Measurements from ENCODE around the gene TMBIM6.

The TMBIM6 gene

DNA sequence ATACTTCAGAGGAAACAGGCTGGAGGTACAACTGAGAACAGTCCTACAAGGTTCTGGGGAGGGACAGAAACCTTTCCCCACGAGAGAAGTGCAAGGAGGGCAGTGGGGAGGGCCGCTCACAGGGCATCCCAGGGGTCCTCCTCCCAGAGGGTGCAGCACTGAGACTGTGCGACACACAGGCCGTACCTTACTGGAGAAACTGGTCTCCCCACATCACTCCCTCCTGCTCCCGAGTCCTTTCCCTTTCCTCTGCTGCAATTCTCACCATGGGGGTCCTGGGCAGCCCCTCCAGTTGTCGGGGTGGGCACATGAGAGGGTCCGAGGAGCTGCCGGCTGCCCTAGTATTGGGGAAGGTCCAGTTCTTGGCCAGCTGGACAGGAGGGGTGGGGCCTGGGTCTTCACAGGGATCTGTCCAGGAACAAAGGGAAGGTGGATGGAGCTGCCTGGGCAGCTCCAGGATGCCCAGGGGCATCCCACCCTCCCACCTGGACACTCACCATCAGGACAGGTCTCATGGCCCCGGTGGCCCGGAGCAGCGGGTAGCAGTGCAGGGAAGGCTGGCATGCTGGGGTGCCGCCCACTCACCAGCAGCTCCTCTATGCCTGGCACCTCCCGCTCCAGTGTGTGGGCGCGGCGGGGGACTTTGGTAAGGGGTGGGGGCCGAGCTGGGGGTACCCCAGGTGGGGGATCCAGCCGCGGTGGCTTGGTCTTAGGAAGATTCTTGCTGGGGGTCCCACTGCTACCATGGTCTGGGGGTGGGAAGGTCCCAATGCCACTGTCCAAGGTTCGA lies 51.0 kb downstream of the TMBIM6 start:
- TF ChIP-seq ZFX (IDR thresholded peaks at IDR 0.05) = no peak
- no peak for TF ChIP-seq CTCF (conservative IDR thresholded peaks at IDR 0.05)

DNA sequence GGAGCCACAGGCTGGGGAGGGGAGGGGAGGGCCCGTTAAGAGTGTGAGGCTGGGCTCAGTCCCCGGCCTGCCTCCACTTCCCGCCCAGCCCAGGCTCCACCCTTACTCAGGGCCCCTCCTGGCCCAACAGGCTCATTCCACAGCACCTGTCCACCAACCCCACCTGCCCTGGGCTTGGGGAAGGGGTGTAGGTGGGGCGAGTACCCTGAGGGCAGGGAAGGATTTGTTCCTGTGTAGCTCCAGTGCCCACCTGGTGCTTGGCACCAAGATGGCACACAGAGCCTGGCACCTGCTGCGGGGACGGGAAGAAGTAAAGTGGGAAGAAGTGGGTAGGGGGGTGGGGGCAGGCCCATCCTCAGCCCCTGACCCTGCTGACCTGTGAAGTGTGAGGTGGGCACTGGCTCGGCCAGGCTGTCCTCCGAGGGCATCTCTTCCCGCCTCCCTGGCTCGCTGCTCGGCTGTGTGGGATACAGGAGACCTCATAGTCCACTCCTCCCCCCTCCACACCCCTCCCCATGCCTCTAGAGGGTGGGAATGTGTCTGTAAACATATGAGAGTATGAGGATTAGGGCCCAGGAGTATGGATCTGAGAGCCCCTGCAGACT lies 51.7 kb downstream of the TMBIM6 start:
- no peak overlapping the region for H3K27ac ChIP-seq
- TF ChIP-seq CTCF (conservative IDR thresholded peaks at IDR 0.05) (no peak), ZFX (IDR thresholded peaks at IDR 0.05) (no peak)

More for the DNA sequence above, 51.0 kb downstream of the TMBIM6 start:
- no peak overlapping the region for H3K27ac ChIP-seq

DNA sequence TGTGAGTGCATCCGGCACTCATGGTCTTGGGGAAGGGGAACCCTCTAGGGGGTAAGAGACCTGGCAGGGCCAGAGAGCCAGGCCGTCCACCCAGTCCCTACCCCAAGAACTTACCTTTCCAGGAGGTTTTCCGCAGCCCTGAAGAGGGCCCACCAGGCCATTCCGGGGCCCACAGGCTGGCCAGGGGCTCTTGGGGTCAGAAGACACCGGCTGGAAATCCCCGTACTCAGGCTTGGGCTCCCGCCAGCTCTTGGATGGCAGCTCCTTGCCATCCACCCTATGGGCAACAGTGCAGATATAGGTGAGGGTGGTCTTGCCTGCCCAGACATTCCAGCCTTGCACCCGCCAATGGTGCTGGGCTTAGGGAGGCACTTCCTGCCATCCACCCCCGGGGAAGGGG lies 52.3 kb downstream of the TMBIM6 start:
- TF ChIP-seq CTCF (conservative IDR thresholded peaks at IDR 0.05) (no peak), ZFX (IDR thresholded peaks at IDR 0.05) (no peak)
- H3K27ac ChIP-seq = no peak overlapping the region

DNA sequence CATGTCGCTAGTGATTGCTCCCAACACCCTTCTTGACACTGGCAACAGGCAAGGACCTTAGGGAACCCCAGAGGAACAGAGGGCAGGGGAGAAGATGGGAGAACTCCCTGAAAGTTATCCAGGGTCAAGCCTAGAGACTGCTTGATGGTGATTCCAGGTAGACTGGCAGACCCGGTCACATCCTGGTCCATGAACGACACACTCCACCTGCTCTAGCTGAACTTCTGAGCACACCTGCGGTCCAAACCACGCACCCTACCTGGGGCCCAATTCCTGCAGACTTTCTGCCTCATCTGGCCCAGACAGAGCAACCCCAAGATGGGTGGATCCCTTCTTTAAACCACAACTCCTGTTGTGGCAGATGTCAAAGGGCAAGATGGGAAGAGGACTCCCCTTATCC lies 52.7 kb downstream of the TMBIM6 start:
- no peak overlapping the region for H3K27ac ChIP-seq
- TF ChIP-seq CTCF (conservative IDR thresholded peaks at IDR 0.05) (no peak), ZFX (IDR thresholded peaks at IDR 0.05) (no peak)

DNA sequence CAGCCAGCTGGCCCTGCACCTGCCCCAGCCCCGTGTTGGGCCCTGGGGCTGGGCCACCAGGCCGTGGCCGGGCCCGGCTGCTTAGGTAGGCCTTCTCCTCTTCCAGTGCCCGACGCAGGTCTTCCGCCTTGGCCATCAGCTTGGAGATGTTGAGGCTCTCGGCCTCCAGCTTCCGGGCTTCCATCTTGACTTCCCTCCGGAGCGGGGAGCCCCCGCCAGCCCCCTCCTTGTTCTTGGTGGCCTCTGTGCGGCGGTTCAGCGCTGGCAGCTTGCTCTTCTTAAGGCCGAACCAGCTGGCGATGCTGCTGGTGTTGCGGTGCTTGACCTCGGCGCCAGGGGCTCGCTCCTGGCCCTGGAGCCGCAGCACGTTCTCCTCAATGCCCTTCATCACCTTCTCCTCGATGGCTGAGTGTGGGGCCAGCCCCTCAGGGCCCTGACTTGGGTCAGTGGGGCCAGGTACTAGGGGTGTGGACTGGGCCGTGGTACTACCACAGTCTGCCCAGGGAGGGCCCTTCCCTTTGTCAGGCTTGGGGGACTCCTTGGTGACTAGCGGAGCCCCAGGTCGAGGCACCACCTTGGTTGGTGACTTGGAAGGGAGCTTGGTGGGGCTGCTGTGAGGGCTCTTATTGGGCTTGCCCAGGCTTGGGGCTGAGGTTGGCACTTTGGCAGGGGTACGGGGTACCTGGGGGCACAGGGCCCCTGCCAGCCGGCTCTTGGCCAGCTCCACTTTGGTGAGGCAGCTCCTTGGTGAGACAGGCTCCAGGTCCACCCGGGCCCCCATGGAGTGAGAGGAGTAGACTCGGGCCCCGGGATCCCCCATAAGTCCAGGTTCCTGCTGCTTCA lies 53.7 kb downstream of the TMBIM6 start:
- TF ChIP-seq CTCF (conservative IDR thresholded peaks at IDR 0.05) (no peak), ZFX (IDR thresholded peaks at IDR 0.05) (no peak)
- no peak overlapping the region for H3K27ac ChIP-seq

DNA sequence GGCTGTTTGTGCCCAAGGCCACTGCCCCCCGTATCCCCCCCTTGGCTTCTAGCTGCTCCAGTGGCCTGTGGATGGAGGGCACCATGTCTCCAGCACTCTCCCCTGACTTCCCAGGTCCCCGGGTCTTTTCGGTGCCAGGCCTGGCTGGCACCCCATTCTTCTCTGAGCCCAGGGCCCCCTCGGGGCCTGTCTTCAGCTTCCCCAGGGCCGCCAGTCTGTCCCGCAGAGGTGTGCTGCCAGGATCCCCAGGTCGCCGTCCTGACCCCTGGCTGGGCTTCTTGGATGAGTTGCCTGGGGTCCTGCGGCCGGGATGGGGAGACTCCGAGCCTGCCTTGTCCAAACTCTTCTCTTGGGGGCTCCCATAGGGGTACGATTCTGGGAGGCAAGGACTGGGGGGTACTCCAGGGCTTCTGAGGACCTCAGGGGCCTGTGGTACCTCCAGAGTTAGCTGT lies 54.3 kb downstream of the TMBIM6 start:
- TF ChIP-seq CTCF (conservative IDR thresholded peaks at IDR 0.05) (no peak), ZFX (IDR thresholded peaks at IDR 0.05) (no peak)
- no peak overlapping the region for H3K27ac ChIP-seq

DNA sequence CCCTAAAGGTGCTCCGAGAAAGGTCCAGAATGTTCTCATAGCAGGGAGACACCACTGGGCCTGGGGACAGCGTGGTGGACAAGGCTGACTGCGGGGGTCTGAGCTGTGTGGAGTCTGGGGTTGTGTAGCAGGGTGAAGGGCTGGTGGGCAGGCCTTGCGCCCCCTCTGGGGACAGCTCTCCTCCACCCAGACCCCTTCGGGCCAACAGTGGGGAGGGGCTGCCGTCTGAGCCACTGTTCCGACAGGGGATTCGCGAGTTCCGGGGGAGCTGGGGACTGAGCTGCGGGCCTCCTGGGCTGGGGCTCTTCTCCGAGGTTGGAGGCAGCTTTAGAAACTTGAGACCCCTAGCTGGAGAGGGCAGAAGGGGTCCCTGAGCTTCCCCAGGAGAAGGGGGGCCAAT lies 54.8 kb downstream of the TMBIM6 start:
- TF ChIP-seq ZFX (IDR thresholded peaks at IDR 0.05) (no peak), CTCF (conservative IDR thresholded peaks at IDR 0.05) (no peak)
- no peak overlapping the region for H3K27ac ChIP-seq

All from C4-2B (cell line).